Hippocampal formation (tissue), 2 donors: ENCODE results near the gene BOK.
"Not testable (repeated sequence)": the region's sequence is repeated elsewhere in the genome, so short reads cannot be mapped to it uniquely, and the experiment has no call there.

Experiments used
- DNase-seq, 2 donors: peaks; one replicate each; lab custom pipeline; 2025; lab: John Stamatoyannopoulos, UW

BOK gene

DNA sequence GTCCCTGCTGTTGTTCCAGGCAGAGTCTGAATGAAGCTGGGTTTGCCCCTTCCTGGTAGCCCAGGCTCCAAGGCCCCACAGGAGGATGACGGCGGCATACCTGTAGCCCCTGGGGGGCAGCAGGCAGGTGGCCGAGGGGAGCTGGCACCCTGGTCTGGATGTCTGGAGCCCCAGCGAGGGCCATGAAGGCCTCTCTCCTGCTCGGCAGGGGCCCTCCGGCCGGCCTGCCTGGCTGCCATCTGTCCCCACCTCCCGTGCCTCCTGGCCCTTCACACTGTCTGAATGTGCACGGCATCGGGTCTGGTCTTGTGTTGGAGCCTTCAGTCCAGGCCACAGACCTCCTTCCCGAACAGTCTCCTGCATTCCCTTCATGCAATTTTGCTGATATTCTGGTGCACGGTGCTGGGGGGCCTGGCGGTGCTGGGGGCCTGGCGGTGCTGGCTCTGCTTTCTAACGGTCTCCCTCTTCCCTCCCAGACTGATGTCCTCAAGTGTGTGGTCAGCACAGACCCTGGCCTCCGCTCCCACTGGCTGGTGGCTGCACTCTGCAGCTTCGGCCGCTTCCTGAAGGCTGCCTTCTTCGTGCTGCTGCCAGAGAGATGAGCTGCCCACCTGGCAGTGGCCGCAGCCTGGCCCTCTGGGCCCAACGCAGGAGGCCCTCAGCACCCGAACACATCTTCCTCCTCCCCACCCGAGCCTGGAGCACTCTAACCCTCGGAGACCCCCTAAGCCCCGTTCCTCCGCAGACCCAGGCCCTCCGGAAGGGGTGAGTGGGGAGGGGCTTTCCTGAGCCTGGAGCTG is 13.5 kb downstream of the BOK start:
- no peak for DNase-seq

DNA sequence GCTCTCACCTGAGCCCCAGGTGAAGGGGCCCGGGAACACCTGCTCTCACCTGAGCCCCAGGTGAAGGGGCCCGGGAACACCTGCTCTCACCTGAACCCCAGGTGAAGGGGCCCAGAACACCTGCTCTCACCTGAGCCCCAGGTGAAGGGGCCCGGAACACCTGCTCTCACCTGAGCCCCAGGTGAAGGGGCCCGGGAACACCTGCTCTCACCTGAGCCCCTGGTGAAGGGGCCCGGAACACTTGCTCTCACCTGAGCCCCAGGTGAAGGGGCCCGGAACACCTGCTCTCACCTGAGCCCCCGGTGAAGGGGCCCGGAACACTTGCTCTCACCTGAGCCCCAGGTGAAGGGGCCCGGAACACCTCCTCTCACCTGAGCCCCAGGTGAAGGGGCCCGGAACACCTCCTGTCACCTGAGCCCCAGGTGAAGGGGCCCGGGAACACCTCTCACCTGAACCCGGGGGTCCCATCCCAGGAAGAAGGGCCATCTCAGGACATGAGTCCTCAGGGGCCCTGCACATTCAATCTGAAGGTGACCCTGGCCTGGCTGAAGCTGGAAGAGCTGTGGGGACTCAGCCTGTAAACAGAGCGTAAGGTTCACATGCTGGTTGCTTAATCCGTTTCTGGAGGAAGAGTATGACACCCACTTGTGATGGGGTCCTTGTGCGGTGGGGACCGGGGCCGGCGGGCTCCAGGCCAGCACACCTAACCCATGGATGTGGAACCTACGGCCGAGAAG is 14.5 kb downstream of the BOK start:
- DNase-seq, result not testable (repeated sequence)

DNA sequence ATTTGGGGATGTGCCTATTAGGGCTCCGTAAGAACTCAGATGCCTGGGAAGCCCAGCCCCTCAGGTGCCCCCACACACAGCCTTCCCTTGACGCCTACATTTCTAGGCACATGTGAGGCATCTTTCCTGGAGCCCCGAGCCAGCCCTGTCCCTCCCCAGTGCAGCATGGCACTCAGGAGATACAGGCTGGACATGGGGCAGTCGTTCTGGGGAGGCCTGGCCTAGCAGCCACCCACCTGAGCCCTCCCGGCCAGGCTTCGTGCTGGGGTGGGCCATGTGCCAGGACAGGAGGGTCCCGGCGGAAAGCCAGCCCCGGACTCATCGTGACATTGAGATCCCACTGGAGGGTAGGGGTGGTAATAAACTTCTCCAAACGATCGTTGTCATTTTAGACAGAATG is 15.2 kb downstream of the BOK start:
- no peak for DNase-seq

DNA sequence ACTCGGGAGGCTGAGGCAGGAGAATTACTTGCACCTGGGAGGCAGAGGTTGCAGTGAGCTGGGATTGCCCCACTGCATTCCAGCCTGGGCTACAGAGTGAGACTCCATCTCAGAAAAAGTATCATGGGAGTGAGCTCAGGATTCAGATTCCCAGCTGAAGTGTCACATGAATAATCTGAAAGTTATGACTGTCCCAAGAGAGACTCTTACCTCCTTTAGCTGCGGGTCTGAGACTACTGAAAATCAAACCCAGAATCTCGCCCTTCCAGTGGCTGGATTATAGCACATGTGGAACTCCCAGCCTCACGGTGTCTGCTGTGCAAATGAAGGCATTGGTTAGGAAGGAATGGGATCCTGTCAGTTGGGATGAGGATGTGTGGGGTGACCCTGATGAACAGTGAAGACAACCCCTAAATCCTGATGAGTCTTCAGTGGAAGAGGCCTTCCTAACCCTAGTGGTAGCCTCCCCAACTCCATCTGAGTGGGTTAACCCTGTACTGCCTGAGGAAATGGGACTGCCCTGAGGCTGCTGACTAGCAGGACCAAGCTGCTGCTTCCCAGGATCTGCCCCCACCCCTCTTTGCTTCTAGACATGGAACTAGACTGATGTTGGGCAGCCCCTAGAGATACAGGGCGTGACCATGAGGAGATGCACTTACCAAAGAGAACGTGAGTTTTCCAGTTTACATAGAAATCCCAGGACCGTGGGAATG is 16.5 kb downstream of the BOK start:
- no peak for DNase-seq

DNA sequence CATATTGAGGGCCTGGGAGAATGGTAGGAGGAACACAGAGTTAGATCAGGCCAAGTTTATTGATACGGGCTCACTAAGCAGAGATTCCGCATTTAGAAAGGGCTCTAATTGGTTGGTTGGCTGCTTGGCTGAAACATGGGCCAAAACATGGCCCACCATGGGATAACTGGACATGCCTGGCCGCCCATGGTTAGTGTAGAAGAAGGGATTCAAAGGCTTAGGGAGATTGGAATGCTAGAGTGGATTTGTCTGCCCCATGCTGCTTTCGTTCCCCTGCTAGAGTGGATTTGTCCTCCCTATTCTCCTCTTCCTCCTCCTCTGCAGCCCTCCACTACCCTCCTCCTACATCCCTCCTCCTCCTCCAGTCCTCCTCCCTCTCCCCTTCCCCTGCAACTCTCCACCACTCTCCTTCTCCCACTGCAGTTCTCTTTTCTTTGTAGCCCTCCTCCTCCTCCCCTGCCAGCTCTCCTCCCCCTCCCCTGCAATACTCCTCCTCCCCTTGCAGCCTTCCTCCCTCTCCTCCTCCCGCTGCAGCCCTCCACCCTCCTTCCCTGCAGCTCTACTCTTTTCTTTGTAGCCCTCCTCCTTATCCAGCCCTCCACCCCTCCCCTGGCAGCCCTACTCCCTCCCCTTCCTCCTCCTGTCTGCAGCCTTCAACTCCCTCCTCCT is 17.2 kb downstream of the BOK start:
- no peak for DNase-seq

DNA sequence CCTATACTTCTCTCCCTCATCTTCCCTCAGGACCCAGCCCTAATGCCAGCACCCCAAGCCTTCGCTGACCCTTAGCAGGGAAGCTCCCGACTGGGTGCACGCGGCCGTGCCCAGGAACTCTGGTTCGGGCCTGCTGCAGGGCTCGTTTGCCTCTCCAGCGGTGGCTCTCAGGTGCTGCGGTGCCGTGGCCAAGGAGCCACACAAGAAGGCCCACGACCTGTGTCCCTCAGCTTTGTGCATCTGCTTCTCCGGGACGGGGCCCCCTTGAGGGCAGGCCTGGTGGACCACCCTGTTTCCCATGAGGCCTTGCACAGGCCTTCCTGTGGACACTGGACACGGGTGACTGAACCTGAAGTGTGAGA is 17.7 kb downstream of the BOK start:
- DNase-seq, result no peak

DNA sequence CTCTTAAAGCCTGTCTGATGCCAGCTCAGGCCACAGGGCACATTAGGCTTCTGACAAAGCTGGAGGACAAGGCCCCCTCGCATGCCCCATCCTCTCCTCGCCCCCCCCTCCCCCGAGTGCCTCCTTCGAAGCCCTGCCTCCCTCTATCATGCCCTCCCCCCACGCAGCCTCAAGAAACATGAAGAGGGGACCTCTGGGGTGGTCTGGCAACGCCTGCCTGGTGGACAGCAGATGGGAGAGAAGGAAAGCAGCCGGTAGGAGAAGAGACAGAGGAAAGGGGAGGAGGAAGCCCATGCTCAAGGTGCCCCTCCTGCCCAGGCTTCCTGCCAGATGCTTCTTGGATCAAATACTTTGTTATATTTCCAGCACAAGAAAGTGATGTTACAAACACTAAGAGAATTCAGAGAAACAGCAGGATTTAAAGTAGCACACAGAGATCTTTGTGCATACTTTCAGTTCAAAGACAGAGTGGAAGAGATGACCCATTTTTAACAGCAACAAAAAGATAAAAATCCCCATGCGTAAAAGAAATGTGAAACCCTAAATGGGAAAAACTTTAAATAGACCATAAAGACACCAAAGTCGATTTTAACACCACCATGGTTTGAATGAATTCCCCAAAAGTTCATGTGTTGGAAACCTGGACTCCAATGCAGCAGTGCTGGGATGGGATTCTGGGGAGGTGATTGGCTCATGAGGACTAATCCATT is 19.0 kb downstream of the BOK start:
- DNase-seq, result peak in 1 of 2 donors; percentile 45

DNA sequence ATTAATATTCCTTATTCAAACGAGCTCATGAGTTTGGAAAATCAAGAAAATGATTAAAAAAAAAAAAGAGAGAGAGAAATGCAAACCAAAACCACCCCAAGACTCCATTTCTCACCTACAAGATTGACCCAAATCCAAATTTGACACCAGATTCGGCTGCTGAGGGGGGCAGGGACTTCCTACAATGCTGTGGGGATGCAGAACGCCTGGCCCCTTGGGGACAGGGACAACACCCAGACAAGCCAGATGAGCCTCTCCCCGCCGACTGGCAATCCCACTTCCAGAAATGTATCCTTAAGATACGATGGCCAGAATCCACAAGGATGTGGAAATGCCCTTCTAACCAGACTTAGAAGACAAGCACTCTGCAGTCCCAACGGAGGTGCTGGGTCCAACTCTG is 20.7 kb downstream of the BOK start:
- no peak for DNase-seq

DNA sequence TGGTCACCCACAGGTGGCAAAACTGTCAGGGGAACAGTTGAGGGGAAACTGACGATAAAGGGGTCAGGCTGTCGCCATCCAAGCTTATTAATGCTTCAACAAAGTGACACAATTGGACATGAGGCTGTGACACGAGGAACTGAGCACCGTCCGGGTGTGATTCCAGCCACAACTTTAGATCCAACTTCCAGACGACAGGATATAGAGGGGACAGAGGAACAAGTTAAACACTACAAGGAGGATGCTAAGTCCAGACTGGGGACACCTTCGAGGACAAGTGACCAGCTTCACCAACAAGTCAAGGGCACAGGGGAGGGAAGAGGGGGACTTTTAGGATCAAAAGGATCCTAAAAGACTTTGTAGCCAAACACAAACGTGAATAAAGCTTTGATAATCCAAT is 23.8 kb downstream of the BOK start:
- DNase-seq, result no peak

DNA sequence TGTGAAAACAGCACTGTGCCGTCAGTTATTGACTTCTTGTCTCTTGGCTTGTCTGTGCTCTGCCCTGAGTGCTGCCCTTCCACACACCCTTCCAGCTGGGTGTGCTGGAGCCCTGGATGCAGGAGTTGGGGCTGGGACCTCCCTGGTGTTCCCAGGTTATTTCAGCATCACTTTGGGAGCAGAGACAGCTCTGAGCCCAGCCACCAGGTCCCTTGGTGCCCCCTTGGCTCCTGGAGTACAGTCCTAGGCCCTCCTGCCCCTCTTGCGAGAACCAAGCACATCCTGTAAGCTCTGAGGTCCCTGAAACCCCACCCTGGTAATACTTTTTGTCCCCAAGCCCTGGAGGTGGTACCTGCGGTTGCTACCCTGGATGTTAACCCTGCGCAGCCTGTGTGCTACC is 24.3 kb downstream of the BOK start:
- no peak for DNase-seq

DNA sequence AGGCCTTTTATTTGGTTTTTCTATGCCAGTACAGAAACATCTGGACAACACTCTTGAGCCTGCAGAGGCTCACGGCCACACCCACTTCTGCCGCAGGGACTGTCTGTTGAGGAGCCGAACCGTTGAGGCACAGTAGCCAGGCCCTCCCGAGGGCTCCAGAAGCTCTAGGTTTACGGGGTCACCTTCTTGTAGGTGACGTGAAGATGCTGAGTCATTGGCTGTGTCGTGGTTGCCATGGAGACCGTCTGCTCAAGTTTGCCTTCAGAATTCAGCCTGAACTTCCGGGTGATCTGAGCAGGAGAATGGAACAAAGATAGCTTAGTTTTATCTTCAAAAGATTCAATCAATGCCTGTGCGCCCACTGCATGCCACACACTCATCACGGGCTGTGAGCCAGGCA is 25.9 kb downstream of the BOK start:
- no peak for DNase-seq

DNA sequence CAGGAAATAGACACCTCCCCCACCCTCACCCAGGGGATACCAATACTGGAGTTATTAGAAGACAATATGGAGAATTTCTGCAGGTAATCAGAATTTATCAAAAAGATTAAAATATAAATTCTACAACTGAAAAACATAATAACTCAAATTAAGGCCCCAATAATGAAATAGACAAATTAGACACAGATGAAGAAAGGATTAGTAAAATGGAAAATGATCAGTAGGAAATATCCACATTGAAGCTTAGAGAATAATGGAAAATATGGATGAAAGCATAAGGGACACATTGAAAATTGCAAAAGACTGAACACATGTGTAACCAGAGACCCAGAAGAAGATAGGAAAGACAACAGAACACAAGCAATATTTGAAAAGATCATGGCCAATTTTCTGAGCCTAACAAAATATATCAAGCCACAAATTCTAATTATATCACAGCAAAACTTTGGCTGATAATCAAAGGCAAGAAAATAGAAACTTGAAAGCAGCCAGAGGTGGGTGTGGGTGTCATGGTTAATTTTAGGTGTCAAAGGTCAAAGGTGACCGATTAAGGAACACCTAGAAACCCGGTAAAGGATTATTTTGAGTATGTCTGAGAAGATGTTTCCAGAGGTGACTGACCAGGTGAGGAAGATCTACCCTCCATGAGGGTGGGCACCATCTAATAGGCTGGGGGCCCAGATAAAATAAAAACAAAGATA is 28.2 kb downstream of the BOK start:
- no peak for DNase-seq

DNA sequence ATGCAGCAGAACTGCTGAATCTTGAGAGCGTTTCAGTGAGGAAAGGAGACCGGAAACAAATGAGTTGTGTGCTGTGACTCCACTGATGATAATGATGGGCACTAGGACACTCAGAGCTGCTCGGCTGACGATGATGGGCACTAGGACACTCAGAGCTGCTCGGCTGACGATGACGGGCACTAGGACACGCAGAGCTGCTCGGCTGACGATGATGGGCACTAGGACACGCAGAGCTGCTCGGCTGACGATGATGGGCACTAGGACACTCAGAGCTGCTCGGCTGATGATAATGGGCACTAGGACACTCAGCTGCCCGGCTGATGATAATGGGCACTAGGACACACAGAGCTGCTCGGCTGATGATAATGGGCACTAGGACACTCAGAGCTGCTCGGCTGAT is 31.3 kb downstream of the BOK start:
- not testable (repeated sequence) for DNase-seq

DNA sequence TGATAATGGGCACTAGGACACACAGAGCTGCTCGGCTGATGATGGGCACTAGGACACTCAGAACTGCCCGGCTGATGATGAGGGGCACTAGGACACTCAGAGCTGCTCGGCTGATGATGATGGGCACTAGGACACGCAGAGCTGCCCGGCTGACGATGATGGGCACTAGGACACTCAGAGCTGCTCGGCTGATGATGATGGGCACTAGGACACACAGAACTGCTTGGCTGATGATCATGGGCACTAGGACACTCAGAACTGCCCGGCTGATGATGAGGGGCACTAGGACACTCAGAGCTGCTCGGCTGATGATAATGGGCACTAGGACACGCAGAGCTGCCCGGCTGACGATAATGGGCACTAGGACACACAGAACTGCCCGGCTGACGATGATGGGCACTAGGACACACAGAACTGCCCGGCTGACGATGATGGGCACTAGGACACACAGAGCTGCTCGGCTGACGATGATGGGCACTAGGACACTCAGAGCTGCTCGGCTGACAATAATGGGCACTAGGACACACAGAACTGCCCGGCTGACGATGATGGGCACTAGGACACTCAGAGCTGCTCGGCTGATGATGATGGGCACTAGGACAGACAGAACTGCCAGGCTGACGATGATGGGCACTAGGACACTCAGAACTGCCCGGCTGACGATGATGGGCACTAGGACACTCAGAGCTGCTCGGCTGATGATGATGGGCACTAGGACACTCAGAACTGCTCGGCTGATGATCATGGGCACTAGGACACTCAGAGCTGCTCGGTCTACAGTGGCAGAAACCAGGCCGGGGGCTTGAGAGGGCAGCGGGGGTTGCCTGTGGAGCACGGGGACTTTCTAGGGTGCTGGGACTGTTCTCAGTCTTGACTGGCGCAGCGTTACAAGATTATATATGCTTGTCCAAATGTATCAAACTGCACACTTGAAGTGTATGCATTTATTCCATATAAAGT is 32.2 kb downstream of the BOK start:
- DNase-seq, result not testable (repeated sequence)

DNA sequence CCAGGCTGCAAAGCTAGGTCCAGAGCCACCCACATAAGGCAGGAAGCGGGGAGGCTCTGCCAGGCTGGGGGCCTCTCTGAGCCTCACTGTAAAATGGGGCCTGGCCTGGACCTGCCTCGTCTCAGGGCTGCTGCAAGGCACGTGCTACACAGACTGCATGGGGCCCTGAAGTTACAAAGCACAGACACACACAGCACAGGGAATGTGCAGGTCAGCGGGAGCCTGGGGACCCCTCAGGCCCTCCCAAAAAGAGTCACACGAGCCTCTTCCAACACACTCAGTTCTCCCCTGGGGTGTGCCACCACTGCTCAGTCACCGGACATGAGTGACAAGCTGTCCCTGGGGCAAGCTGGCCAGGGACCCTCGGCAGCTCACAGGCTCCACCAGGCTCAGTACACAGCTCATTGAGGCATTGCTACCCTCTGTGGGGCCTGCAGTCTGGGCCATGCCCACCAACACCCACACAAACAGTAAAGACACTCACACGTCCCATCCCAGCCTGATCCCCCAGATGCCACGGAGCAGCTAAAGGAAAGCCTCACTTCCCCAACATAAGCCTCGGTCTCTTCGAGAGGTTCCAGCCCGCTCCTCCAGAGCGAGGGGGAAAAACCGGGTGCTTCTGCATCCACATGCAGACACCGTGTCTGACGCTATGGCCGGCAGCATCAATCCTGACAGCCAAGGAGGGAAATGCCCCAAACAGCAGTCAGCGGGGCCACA is 33.7 kb downstream of the BOK start:
- no peak for DNase-seq

DNA sequence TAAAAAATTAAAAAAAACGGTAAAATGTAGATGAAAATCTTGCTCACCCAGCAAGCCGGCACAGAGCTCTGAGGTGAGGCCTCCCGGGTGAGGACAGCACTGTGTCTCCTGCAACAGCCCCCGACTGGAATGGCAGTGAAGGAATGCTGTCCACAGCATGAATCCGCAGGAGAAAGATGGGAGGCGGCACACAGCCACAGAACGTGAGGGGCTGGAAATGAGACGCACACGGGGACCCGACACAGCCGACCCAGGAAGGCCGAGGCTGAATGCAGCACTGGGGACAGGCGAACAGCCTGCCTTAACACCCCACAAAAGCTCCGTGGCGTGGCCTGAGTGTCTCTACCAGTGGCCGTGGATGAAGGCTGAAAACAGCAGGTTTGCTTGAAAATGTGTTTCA is 34.7 kb downstream of the BOK start:
- no peak for DNase-seq

DNA sequence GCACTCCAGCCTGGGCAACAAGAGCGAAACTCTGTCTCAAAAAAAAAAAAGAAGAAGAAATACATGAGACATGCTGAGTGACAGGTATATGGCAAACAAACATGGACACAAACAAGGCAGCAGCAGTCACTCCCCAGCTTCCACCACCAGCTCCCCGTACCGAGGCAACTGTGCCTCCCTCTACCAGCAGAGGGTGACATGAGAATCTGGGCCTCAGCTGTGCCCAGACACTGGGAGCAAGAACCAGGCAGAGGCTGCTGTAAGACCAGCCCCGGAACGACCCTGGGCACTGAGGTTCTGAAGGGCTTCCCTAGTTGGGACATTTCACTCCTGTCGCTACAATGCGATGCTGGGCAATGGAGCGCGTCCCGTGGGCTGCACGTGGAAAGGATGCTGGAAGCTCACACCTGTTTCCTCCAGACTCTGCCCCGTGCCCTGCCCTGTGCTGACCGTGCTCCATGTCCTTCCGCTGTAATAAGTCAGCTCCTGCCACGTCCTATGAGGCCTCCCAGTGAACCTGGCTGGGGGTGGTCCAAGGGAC is 37.1 kb downstream of the BOK start:
- no peak for DNase-seq

DNA sequence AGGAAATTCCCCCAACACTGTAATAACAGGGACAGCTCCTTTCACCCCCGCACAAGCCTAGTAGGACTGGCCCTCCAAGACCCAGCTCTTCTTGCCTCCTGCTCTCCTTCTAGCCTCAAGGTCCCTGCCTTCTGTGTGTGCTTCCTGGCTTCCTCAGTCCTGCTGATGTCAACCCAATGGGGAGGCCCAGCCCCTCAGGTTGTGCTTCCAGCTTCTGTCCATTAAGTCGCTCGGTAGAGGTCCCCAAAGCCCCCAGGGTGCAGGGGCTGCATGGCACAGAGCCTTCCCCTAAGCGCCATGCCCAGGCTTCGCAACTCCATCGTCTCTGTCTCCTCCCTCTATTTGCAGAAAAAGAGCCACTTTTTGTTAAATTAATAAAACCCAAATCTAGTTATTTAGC is 39.0 kb downstream of the BOK start:
- DNase-seq, result no peak

DNA sequence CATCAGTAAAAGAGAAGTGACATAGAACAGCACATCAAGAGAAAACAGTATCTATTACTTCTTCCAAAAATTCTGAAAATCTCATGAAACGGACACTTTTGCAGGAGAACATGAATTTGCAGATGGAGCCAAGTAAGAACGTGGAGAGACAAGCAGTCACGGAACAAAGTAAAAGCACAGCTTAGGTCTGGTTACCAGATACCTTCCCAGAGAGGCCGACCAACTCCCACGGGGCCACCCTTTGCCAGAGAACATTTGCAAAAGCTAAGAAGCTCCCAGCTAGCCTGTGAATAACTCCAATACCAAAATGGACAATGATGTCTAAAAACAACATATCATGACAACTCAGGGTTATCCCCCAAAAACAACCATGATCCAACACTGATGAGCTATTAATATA is 39.5 kb downstream of the BOK start:
- DNase-seq, result no peak
